Muscle layer of colon (tissue), 2 donors: ENCODE data around the gene COA4.

Experiments used
- H3K27ac ChIP-seq: one replicate; pipeline ENCODE4 v1.7.0; 2013; ENCODE audit warnings: low read depth, mild to moderate bottlenecking, low read length, moderate library complexity
- H3K27me3 ChIP-seq, 2 donors: one replicate each; pipeline ENCODE4 v1.7.0; 2013; ENCODE audit warnings: low read length in 2 of 2, mild to moderate bottlenecking in 2 of 2; ENCODE audit not compliant: insufficient read depth in 2 of 2, control insufficient read depth in 1 of 2
- H3K36me3 ChIP-seq: one replicate; pipeline ENCODE4 v1.7.0; 2013; ENCODE audit warnings: mild to moderate bottlenecking, low read length; ENCODE audit not compliant: insufficient read depth
- H3K4me1 ChIP-seq: one replicate; pipeline ENCODE4 v1.7.0; 2013; ENCODE audit warnings: mild to moderate bottlenecking, low read length; ENCODE audit not compliant: insufficient read depth
- H3K4me3 ChIP-seq, 2 donors: one replicate each; pipeline ENCODE4 v1.7.0; 2013; ENCODE audit warnings: low read length in 2 of 2, low read depth in 1 of 2, mild to moderate bottlenecking in 1 of 2, moderate library complexity in 1 of 2
- H3K9ac ChIP-seq: one replicate; pipeline ENCODE4 v1.7.0; 2013; ENCODE audit warnings: low read length
- H3K9me3 ChIP-seq: one replicate; pipeline ENCODE4 v1.7.0; 2013; ENCODE audit warnings: mild to moderate bottlenecking, low read length
- donor health status: abdominal sarcoma.
- donor health status: Adenocarcinoma of cecum.

Gene COA4

GRCh38 chr11:73862986-73863385, 13.7 kb downstream of the COA4 start:
- peaks cover 24% of the 10 kb centered on the region for H3K36me3 ChIP-seq
- no peaks in the 10 kb centered on the region for H3K27me3 ChIP-seq
- no peak overlapping the region for H3K9ac ChIP-seq
- no peak overlapping the region for H3K4me3 ChIP-seq
- H3K9me3 ChIP-seq, result no peaks in the 10 kb centered on the region
- no peaks in the 10 kb centered on the region for H3K4me1 ChIP-seq
- H3K27ac ChIP-seq, result no peak overlapping the region

GRCh38 chr11:73860202-73860601, 16.4 kb downstream of the COA4 start:
- Histone ChIP-seq H3K36me3 (peaks cover 24% of the 10 kb centered on the region), H3K27me3 (no peaks in the 10 kb centered on the region), H3K9ac (no peak overlapping the region), H3K4me3 (no peak overlapping the region), H3K27ac (no peak overlapping the region), H3K4me1 (no peaks in the 10 kb centered on the region), H3K9me3 (no peaks in the 10 kb centered on the region)

GRCh38 chr11:73859671-73860070, 17.0 kb downstream of the COA4 start:
- H3K36me3 ChIP-seq, result peaks cover 24% of the 10 kb centered on the region
- no peaks in the 10 kb centered on the region for H3K4me1 ChIP-seq
- no peak overlapping the region for H3K27ac ChIP-seq
- no peak overlapping the region for H3K9ac ChIP-seq
- H3K4me3 ChIP-seq, result no peak overlapping the region
- no peaks in the 10 kb centered on the region for H3K9me3 ChIP-seq
- H3K27me3 ChIP-seq, result no peaks in the 10 kb centered on the region

GRCh38 chr11:73856031-73856567, 20.5 kb downstream of the COA4 start:
- peaks cover 10% of the 10 kb centered on the region for H3K36me3 ChIP-seq
- no peaks in the 10 kb centered on the region for H3K9me3 ChIP-seq
- H3K4me1 ChIP-seq, result no peaks in the 10 kb centered on the region
- H3K4me3 ChIP-seq, result no peak overlapping the region
- no peak overlapping the region for H3K9ac ChIP-seq
- H3K27me3 ChIP-seq, result no peaks in the 10 kb centered on the region
- H3K27ac ChIP-seq, result no peak overlapping the region

GRCh38 chr11:73854680-73855079, 22.0 kb downstream of the COA4 start:
- Histone ChIP-seq H3K4me3 (no peak overlapping the region), H3K27me3 (no peaks in the 10 kb centered on the region), H3K27ac (no peak overlapping the region), H3K9me3 (no peaks in the 10 kb centered on the region), H3K36me3 (peaks cover 2% of the 10 kb centered on the region), H3K9ac (no peak overlapping the region), H3K4me1 (no peaks in the 10 kb centered on the region)

- Histone ChIP-seq H3K27me3 (no peaks in the 10 kb centered on the region), H3K9me3 (no peaks in the 10 kb centered on the region), H3K36me3 (no peaks in the 10 kb centered on the region), H3K4me3 (no peak overlapping the region), H3K9ac (no peak overlapping the region), H3K27ac (no peak overlapping the region), H3K4me1 (no peaks in the 10 kb centered on the region)
Observed at GRCh38 chr11:73852049-73852448, 24.6 kb downstream of the COA4 start.

- Histone ChIP-seq H3K27me3 (no peaks in the 10 kb centered on the region), H3K9me3 (no peaks in the 10 kb centered on the region), H3K36me3 (no peaks in the 10 kb centered on the region), H3K9ac (no peak overlapping the region), H3K4me3 (no peak overlapping the region), H3K4me1 (no peaks in the 10 kb centered on the region), H3K27ac (no peak overlapping the region)
Observed at GRCh38 chr11:73851046-73851764, 25.4 kb downstream of the COA4 start.

- Histone ChIP-seq H3K27ac (no peak overlapping the region), H3K27me3 (no peaks in the 10 kb centered on the region), H3K9me3 (no peaks in the 10 kb centered on the region), H3K36me3 (peaks cover 7% of the 10 kb centered on the region), H3K4me3 (no peak overlapping the region), H3K4me1 (no peaks in the 10 kb centered on the region), H3K9ac (no peak overlapping the region)
Observed at GRCh38 chr11:73839123-73839457, 37.6 kb downstream of the COA4 start.

GRCh38 chr11:73838443-73839122, 38.1 kb downstream of the COA4 start:
- H3K36me3 ChIP-seq, result peaks cover 5% of the 10 kb centered on the region
- H3K4me3 ChIP-seq, result no peak overlapping the region
- H3K27ac ChIP-seq, result no peak overlapping the region
- H3K4me1 ChIP-seq, result no peaks in the 10 kb centered on the region
- H3K27me3 ChIP-seq, result no peaks in the 10 kb centered on the region
- H3K9ac ChIP-seq, result no peak overlapping the region
- no peaks in the 10 kb centered on the region for H3K9me3 ChIP-seq

GRCh38 chr11:73833067-73833466, 43.6 kb downstream of the COA4 start:
- no peak overlapping the region for H3K27ac ChIP-seq
- H3K9me3 ChIP-seq, result no peaks in the 10 kb centered on the region
- H3K4me1 ChIP-seq, result no peaks in the 10 kb centered on the region
- H3K27me3 ChIP-seq, result no peaks in the 10 kb centered on the region
- peaks cover 5% of the 10 kb centered on the region for H3K36me3 ChIP-seq
- H3K4me3 ChIP-seq, result no peak overlapping the region
- H3K9ac ChIP-seq, result no peak overlapping the region

GRCh38 chr11:73830261-73830660, 46.4 kb downstream of the COA4 start:
- no peak overlapping the region for H3K4me3 ChIP-seq
- peaks cover 10% of the 10 kb centered on the region for H3K36me3 ChIP-seq
- no peaks in the 10 kb centered on the region for H3K9me3 ChIP-seq
- no peak overlapping the region for H3K27ac ChIP-seq
- H3K4me1 ChIP-seq, result no peaks in the 10 kb centered on the region
- H3K9ac ChIP-seq, result no peak overlapping the region
- no peaks in the 10 kb centered on the region for H3K27me3 ChIP-seq
